ENCODE data around the gene DPP6. TPM values are rescaled to one million over a fixed set of nuclear protein-coding genes. Genes with fewer than 3 reads are reported as not detected.

DPP6 gene
- total and polyA plus RNA-seq, 9 of the 15 experiments (the other 6 are each of a cell fraction or from before 2014, with no cell fraction given): not detected

DNA sequence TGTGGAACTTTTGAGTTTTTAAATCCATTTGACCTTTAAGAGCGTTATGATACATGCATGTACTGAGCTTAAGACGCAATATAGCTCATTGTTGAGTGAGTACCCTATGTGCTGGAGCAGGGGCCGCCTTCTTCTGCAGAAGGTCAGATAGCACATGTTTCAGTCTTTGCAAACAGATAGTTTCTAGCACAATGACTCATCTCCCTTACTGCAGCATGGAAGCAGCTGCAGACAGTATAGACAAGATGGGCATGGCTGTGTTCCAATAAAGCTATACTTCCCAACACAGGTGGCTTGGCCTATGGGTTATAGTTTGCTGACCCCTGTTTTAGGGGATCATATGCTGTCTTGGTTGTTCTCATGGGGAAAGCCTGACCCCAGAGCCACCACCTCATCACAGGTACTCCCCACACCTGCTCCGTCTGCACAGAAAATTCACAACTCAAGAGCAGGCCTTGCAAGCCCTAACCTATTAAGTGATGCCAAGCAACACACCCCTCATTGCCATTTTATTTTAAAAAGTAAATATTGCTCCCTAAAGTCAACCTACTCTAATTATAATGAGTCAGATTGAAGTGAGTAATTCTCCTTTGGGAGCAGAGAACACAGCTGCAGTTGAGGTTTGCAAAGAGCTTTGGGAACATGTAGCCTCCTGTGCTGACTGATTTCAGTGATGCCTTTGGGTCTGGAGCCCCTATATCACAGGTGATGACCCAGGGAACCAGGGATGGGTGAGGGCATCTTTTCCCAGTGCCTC, 620.6 kb downstream of the DPP6 start (continued):
- TF ChIP-seq, protein P1, sequence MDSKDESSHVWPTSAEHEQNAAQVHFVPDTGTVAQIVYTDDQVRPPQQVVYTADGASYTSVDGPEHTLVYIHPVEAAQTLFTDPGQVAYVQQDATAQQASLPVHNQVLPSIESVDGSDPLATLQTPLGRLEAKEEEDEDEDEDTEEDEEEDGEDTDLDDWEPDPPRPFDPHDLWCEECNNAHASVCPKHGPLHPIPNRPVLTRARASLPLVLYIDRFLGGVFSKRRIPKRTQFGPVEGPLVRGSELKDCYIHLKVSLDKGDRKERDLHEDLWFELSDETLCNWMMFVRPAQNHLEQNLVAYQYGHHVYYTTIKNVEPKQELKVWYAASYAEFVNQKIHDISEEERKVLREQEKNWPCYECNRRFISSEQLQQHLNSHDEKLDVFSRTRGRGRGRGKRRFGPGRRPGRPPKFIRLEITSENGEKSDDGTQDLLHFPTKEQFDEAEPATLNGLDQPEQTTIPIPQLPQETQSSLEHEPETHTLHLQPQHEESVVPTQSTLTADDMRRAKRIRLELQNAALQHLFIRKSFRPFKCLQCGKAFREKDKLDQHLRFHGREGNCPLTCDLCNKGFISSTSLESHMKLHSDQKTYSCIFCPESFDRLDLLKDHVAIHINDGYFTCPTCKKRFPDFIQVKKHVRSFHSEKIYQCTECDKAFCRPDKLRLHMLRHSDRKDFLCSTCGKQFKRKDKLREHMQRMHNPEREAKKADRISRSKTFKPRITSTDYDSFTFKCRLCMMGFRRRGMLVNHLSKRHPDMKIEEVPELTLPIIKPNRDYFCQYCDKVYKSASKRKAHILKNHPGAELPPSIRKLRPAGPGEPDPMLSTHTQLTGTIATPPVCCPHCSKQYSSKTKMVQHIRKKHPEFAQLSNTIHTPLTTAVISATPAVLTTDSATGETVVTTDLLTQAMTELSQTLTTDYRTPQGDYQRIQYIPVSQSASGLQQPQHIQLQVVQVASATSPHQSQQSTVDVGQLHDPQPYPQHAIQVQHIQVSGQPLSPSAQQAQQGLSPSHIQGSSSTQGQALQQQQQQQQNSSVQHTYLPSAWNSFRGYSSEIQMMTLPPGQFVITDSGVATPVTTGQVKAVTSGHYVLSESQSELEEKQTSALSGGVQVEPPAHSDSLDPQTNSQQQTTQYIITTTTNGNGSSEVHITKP (IDR thresholded peaks at IDR 0.05; ENCODE audit: partially characterized antibody): no peak
- TF ChIP-seq DIDO1 (tag; IDR thresholded peaks at IDR 0.05; ENCODE audit: low read depth): no peak
- TF ChIP-seq RCOR1 (IDR thresholded peaks at IDR 0.05; ENCODE audit: borderline replicate concordance in 1 of 2, low read depth in 2 of 2, low read length in 2 of 2): peak in 1 of 2 experiments; percentile 72; a peak in 1 of 4 replicates
- no peak for TF ChIP-seq PTTG1 (tag; IDR thresholded peaks at IDR 0.05; ENCODE audit: low read depth)
- no peak for TF ChIP-seq PPARD (CRISPR knock-in tag; IDR thresholded peaks at IDR 0.05)
- TF ChIP-seq, protein P2, sequence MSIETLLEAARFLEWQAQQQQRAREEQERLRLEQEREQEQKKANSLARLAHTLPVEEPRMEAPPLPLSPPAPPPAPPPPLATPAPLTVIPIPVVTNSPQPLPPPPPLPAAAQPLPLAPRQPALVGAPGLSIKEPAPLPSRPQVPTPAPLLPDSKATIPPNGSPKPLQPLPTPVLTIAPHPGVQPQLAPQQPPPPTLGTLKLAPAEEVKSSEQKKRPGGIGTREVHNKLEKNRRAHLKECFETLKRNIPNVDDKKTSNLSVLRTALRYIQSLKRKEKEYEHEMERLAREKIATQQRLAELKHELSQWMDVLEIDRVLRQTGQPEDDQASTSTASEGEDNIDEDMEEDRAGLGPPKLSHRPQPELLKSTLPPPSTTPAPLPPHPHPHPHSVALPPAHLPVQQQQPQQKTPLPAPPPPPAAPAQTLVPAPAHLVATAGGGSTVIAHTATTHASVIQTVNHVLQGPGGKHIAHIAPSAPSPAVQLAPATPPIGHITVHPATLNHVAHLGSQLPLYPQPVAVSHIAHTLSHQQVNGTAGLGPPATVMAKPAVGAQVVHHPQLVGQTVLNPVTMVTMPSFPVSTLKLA (conservative IDR thresholded peaks at IDR 0.05): peak; percentile 65 to 88
- TF ChIP-seq U2AF2 (optimal IDR thresholded peaks at IDR 0.05; ENCODE audit: low read depth, low read length): no peak
- TF ChIP-seq FOXK2 (conservative IDR thresholded peaks at IDR 0.05 in 1 of 2, IDR thresholded peaks at IDR 0.05 in 1 of 2; ENCODE audit: low read depth in 2 of 2): peak in 1 of 2 experiments; percentile 50; a peak in 2 of 4 replicates
- TF ChIP-seq, protein P3, sequence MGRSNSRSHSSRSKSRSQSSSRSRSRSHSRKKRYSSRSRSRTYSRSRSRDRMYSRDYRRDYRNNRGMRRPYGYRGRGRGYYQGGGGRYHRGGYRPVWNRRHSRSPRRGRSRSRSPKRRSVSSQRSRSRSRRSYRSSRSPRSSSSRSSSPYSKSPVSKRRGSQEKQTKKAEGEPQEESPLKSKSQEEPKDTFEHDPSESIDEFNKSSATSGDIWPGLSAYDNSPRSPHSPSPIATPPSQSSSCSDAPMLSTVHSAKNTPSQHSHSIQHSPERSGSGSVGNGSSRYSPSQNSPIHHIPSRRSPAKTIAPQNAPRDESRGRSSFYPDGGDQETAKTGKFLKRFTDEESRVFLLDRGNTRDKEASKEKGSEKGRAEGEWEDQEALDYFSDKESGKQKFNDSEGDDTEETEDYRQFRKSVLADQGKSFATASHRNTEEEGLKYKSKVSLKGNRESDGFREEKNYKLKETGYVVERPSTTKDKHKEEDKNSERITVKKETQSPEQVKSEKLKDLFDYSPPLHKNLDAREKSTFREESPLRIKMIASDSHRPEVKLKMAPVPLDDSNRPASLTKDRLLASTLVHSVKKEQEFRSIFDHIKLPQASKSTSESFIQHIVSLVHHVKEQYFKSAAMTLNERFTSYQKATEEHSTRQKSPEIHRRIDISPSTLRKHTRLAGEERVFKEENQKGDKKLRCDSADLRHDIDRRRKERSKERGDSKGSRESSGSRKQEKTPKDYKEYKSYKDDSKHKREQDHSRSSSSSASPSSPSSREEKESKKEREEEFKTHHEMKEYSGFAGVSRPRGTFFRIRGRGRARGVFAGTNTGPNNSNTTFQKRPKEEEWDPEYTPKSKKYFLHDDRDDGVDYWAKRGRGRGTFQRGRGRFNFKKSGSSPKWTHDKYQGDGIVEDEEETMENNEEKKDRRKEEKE (IDR thresholded peaks at IDR 0.05; ENCODE audit: borderline replicate concordance in 1 of 2, control insufficient read depth in 1 of 2, low read depth in 2 of 2, low read length in 1 of 2): no peak
- TF ChIP-seq NR4A1 (CRISPR knock-in tag; IDR thresholded peaks at IDR 0.05): 0 out of 2 replicates have a peak, but pooled peaks have one; percentile 72
- TF ChIP-seq NR4A1 (tag; IDR thresholded peaks at IDR 0.05): no peak; the same call in 1 of the 2 replicates
- TF ChIP-seq NFIC (IDR thresholded peaks at IDR 0.05): peak; percentile 94
- TF ChIP-seq MECOM (CRISPR knock-in tag; IDR thresholded peaks at IDR 0.05): peak; percentile 65
- TF ChIP-seq NFYB (IDR thresholded peaks at IDR 0.05; ENCODE audit: extremely low read depth, insufficient read length): no peak
- TF ChIP-seq FOS (IDR thresholded peaks at IDR 0.05; ENCODE audit: extremely low read depth, insufficient read length): peak; percentile 28
- TF ChIP-seq, protein P4, sequence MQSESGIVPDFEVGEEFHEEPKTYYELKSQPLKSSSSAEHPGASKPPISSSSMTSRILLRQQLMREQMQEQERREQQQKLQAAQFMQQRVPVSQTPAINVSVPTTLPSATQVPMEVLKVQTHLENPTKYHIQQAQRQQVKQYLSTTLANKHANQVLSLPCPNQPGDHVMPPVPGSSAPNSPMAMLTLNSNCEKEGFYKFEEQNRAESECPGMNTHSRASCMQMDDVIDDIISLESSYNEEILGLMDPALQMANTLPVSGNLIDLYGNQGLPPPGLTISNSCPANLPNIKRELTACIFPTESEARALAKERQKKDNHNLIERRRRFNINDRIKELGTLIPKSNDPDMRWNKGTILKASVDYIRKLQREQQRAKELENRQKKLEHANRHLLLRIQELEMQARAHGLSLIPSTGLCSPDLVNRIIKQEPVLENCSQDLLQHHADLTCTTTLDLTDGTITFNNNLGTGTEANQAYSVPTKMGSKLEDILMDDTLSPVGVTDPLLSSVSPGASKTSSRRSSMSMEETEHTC (IDR thresholded peaks at IDR 0.05): no peak
- TF ChIP-seq POLR2AphosphoS5 (IDR thresholded peaks at IDR 0.05; ENCODE audit: control insufficient read depth, insufficient read depth, low read depth, low read length): peak; percentile 89
